ENCODE measurements around the gene PPID.
"Not testable (repeated sequence)": the region's sequence is repeated elsewhere in the genome, so short reads cannot be mapped to it uniquely, and the experiment has no call there.

PPID gene

DNA sequence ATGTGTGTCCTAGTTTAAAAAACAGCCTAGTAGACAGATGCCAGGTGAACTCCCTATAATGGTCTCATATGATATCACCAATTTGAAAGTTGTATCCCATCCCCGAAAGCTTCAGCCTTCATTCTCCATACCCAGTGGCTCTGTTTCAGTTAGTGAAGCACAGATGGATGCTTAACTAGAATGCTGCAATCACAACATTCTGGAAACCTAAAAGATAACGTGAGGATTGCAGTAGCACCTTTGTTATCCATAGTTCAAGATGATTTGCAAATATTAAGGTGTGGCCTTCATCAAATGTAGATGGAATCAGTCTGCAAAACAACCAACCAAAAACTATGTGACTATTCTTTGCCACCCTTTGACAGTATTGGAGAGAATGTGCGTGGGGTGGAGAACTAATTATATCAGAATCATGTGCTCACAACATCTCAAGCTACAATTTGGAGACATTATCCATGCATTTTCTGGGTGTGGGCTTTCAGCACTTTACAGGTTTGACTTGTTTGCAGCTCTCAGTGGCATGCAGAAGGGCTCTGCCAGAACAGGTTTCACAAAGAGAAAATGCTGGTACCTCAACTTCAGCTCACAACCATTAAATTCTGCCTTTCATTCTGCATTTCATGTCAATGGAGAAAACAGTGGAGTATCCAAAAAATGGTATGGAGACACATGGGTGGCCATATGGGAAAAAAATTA is 18.3 kb upstream of the PPID start:
- H3K4me3 ChIP-seq (ENCODE audit: low read length) = no peak overlapping the region
- DNase-seq (ENCODE audit: low read depth, low spot score) = no peak

DNA sequence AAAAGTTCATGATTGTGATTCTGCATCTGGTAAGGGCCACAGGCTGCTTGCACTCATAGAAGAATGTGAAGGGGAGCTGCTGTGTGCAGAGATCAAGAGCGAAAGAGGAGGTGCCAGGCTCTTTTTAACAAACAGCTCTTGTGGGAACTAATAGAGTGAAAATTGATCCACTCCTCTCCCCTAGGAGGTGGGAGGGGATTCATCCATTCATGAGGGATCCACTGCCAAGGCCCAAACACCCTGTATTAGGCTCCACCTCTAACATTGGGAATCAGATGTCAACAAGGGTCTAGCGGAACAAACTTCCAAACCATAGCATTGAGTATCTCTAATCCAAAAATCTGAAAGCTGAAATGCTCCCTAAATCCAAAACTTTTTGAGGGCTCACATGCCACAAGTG is 16.4 kb upstream of the PPID start:
- no peak overlapping the region for H3K4me3 ChIP-seq (ENCODE audit: low read length)
- no peak for DNase-seq (ENCODE audit: low read depth, low spot score)

GRCh38 chr4:158738866-158739265 is 15.7 kb upstream of the PPID start:
- no peak for DNase-seq (ENCODE audit: low read depth, low spot score)
- no peak overlapping the region for H3K4me3 ChIP-seq (ENCODE audit: low read length)

DNA sequence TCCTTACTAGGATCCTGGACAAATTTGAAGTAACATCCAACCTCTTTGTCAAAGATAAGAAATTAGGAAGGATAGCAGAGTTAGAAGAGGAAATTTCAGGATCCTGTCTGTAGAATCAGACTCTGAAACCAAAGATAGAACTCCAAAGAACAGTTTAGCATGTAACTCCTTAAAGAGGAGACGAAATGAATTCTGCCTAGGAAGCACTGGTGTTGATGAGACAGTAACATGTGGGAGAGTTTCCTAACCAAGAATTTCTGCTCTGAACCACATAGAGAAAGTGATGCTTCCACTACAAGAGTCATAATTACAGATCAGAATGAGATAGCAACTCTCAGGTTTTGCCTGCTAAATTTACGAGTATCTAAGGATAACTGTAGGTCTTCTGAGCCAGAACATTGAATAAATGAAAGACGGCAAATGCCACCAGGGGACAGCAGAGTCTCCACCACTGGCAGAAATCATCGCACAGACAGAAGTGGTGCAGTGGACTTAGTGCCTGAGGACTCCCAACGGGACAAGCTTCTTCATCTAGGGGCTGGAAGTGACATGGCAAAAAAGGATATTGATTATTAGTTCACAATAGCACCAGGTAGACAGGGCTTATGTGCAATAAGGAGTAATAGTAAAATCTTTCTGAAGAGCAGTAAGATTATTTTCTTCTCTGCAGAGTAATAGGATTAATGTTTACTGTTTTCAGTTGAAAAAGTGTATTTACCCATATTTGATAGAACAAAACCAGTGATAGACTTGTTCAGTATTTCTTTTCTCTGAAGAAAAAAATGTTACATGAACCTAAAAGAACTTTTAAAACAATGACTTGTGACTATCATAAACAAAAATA is 6.7 kb upstream of the PPID start:
- H3K4me3 ChIP-seq (ENCODE audit: low read length) = no peak overlapping the region
- DNase-seq (ENCODE audit: low read depth, low spot score) = peak; percentile 39

DNA sequence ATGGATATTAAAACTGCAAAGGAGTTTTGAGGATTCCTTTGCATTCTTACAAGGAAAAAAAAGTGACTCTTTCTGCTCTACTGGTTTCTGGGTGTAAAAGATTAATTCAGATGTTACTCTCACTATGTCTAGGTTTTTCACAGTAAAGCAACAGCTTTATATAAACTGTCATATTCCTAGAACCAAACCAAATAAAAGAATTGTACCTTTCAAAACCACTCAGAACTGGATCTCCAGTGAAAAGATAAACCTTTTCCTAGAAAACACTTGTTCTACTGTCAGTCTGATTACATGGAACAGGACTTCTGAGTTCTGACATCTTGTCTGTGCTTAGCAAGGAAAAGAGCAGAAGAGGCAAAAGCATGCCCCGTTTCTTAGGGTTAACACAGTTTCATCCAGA is 5.0 kb upstream of the PPID start:
- H3K4me3 ChIP-seq (ENCODE audit: low read length) = no peak overlapping the region
- DNase-seq (ENCODE audit: low read depth, low spot score) = no peak

GRCh38 chr4:158726633-158727032 is 3.4 kb upstream of the PPID start:
- DNase-seq (ENCODE audit: low read depth, low spot score) = no peak
- H3K4me3 ChIP-seq (ENCODE audit: low read length) = no peak overlapping the region

- no peak overlapping the region for H3K4me3 ChIP-seq (ENCODE audit: low read length)
- DNase-seq (ENCODE audit: low read depth, low spot score) = no peak
Observed at GRCh38 chr4:158724637-158725036, 1.4 kb upstream of the PPID start.

DNA sequence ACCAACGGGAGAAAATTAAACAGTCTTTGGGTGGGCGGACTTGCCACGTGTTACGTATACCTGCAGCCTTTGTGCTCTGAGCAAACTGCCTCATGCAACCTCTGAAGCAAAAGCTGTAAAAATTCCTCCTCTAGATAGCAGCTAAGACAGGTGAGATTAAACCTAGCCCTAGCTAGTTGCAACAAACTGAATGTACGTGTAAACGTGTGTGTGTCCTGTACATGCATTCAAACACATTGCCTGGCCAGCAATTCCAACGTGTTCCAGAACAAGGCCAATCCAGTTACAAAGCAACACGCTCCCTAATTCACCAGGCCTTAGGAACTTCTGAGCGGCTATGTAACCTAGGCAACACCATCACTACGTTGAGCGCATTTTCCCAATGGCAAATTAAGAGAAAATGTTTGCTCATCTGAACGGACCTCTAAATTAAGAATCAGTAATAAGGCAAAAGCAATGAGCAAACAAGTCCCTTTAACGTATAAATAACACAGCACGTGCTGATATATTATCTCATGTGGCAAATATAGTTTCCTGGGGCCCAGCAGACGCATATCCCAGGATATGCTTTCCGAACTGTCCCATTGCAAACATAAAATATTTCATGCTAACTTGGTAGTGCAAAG is 792 bp downstream of the PPID start:
- peak; percentile 5 for DNase-seq (ENCODE audit: low read depth, low spot score)
- peak overlapping the region; percentile 92 for H3K4me3 ChIP-seq (ENCODE audit: low read length)

DNA sequence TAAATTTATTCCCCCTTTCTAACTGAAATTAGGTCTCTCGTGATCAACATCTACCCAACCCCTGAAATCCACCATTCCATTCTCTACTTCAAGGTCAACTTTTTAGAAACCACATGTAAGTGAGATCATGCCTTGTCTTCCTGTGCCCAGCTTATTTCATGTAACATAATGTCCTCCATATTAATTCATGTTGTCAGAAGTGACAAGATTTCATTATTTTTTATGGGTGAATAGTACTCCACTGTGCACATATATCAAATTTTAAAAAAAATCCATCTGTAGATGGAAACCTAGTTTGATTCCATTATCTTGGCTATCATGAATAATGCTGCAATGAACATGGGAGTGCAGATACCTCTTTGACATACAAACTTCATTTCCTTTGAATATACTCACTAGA is 1.5 kb downstream of the PPID start:
- H3K4me3 ChIP-seq (ENCODE audit: low read length) = no peak overlapping the region
- DNase-seq (ENCODE audit: low read depth, low spot score) = no peak

DNA sequence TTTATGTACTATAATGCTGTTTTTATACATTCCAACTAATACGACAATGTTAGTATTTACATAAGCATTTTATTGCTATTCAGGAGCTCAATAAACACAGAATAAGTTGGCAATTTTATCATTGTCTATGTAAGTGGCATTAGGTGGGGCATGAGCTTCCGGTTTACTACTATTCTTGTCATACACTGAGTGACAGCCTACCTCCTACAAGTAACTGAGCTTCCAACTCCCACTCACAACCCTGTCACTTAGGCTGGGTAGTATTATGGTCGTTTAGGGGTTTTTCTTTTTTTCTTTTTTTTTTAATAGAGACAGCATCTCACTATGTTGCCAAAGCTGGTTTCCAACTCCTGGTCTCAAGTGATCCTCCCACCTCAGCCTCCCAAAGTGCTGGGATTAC is 7.4 kb downstream of the PPID start:
- no peak for DNase-seq (ENCODE audit: low read depth, low spot score)
- no peak overlapping the region for H3K4me3 ChIP-seq (ENCODE audit: low read length)

DNA sequence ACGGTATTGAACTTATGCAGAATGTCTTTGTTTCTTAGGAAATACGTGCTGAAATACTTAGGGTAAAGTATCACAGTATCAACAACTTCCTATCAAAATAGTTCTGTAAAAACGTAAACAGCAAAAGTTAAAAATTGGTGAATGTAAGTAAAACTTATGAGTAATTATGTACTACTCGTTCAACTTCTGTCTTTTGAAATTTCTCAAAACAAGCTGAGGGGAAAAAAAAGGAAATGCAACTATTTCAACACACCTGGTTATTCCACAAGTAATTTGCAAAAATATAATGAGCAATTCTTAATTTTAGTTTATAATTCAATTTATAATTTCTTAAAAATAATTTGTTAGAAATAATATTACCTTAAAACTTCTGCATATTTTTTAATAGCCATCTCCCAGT is 8.3 kb downstream of the PPID start:
- DNase-seq (ENCODE audit: low read depth, low spot score) = no peak
- H3K4me3 ChIP-seq (ENCODE audit: low read length) = no peak overlapping the region

DNA sequence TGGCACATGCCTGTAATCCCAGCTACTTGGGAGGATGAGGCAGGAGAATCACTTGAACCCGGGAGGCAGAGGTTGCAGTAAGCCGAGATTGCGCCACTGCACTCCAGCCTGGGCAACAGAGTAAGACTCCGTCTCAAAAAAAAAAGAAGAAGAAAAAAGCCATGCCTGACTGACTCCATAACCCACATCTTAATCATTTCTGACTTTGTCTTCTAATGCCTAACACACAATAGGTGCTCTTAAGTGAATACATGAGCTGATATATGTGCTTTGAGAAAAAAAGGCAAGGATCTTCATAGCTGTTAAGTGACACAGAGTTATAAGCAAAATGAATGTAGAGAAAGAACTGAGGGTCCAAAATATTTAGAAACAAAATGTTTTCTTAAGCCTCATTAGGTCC is 10.6 kb downstream of the PPID start:
- DNase-seq (ENCODE audit: low read depth, low spot score); H3K4me3 ChIP-seq (ENCODE audit: low read length): not testable (repeated sequence)

- no peak for DNase-seq (ENCODE audit: low read depth, low spot score)
- no peak overlapping the region for H3K4me3 ChIP-seq (ENCODE audit: low read length)
Observed at GRCh38 chr4:158710814-158711213, 12.4 kb downstream of the PPID start.

DNA sequence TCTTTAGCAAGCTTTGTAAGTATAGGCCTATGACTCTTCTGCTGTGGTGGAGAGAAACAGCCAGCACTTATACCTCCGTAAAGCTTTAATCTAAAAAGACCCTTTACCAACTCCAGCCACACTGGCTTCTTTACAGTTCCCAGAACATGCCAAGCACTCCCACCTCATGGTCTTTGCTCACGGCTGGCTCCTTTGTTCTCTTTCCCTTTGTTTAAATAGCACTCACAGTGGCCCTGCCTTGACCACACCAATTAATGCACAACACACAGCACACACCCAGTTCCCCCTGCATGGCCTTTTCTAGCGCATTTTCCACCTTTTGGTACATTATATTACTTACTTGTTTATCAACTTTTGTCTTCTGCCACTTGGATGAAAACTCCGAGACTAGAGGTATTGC is 18.9 kb downstream of the PPID start:
- no peak overlapping the region for H3K4me3 ChIP-seq (ENCODE audit: low read length)
- DNase-seq (ENCODE audit: low read depth, low spot score) = no peak

DNA sequence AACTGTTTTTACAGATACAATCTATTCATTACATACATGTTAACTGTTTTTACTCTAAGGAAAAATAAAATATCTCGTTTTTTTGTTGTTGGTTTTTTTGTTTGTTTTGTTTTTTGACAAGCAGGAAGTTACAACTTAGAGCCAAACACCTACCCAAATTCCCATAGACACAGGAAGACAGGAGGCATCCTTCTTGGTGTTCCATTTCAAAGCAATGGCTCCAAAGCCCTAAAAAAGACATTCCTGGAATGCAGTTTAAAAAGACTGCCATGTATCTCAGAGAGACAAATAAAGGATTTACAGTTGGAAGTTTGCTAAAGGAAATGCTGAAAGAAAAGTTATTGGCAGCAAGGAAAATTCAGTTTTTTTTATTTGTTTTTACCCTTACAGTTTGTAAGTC is 34.4 kb downstream of the PPID start:
- DNase-seq (ENCODE audit: low read depth, low spot score) = no peak
- H3K4me3 ChIP-seq (ENCODE audit: low read length) = no peak overlapping the region

GRCh38 chr4:158682066-158682465 is 41.1 kb downstream of the PPID start:
- H3K4me3 ChIP-seq (ENCODE audit: low read length) = no peak overlapping the region
- no peak for DNase-seq (ENCODE audit: low read depth, low spot score)

GRCh38 chr4:158681629-158682028 is 41.6 kb downstream of the PPID start:
- H3K4me3 ChIP-seq (ENCODE audit: low read length) = no peak overlapping the region
- DNase-seq (ENCODE audit: low read depth, low spot score) = no peak

DNA sequence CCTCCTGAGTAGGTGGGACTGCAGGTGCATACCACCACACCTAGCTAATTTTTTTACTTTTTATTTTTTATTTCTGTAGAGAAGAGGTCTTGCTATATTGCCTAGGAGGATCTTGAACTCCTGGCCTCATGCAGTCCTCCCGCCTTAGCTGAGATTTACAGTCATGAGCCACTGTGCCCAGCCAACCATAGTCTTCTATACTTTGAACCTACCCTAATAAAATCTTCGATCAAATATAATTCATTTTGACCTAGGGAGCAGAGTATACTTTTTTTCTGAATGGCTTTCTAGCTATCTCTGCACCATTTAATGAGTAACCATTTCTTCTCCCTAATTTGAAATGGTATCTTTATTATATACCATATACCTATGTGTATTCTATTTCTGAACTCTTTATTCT is 44.4 kb downstream of the PPID start:
- no peak overlapping the region for H3K4me3 ChIP-seq (ENCODE audit: low read length)
- DNase-seq (ENCODE audit: low read depth, low spot score) = no peak

- no peak for DNase-seq (ENCODE audit: low read depth, low spot score)
- no peak overlapping the region for H3K4me3 ChIP-seq (ENCODE audit: low read length)
Observed at GRCh38 chr4:158676076-158676475, 47.1 kb downstream of the PPID start.

- H3K4me3 ChIP-seq (ENCODE audit: low read length) = no peak overlapping the region
- DNase-seq (ENCODE audit: low read depth, low spot score) = no peak
Observed at GRCh38 chr4:158673633-158674032, 49.6 kb downstream of the PPID start.

Measured in Jurkat, Clone E6-1 (cell line).